OCI-LY1 (cell line): ENCODE results near the gene MPST.

ENCODE experiments used
- H2AFZ ChIP-seq: fragments of 200-600 bp; sonication (generic), shearing (Covaris generic); 2 replicates; pipeline ENCODE4 v1.6.0; 2014; ENCODE audit warnings: antibody characterized with exemption, mild to moderate bottlenecking, low read length
- H3F3A ChIP-seq: fragments of 200-600 bp; sonication (generic), shearing (Covaris generic); 2 replicates; pipeline ENCODE4 v1.6.0; 2014; ENCODE audit warnings: mild to moderate bottlenecking, antibody characterized with exemption, low read length, moderate library complexity; ENCODE audit not compliant: insufficient read depth
- H3K27ac ChIP-seq: fragments of 200-600 bp; sonication (generic); 2 replicates; pipeline ENCODE4 v1.5.1; 2014; ENCODE audit warnings: low read length, mixed run types, mild to moderate bottlenecking, low read depth; ENCODE audit not compliant: poor library complexity, severe bottlenecking
- H3K27me3 ChIP-seq: fragments of 200-600 bp; sonication (generic); 2 replicates; pipeline ENCODE4 v1.6.0; 2014; ENCODE audit warnings: antibody characterized with exemption, mild to moderate bottlenecking, low read length, moderate library complexity; ENCODE audit not compliant: insufficient read depth
- H3K36me3 ChIP-seq: fragments of 200-600 bp; sonication (generic); 2 replicates; pipeline ENCODE4 v1.6.1; 2014; ENCODE audit warnings: mild to moderate bottlenecking, antibody characterized with exemption, low read length, moderate library complexity, mixed read lengths; ENCODE audit not compliant: insufficient read depth
- H3K4me1 ChIP-seq: fragments of 200-600 bp; sonication (generic); 2 replicates; pipeline ENCODE4 v1.5.1; 2014; ENCODE audit warnings: mild to moderate bottlenecking, low read length, moderate library complexity; ENCODE audit not compliant: insufficient read depth, severe bottlenecking
- H3K4me2 ChIP-seq: fragments of 200-600 bp; sonication (generic), shearing (Covaris generic); 2 replicates; pipeline ENCODE4 v1.6.1; 2014; ENCODE audit warnings: low read length
- H3K4me3 ChIP-seq: fragments of 200-600 bp; sonication (generic); 2 replicates; pipeline ENCODE4 v1.5.1; 2014; ENCODE audit warnings: low read length, low read depth, mild to moderate bottlenecking, mixed read lengths; ENCODE audit not compliant: poor library complexity, severe bottlenecking
- H3K79me2 ChIP-seq: fragments of 200-600 bp; shearing (Covaris generic); 2 replicates; pipeline ENCODE4 v1.6.1; 2016; ENCODE audit warnings: mixed run types, low read length, mixed read lengths; ENCODE audit not compliant: insufficient read depth
- H3K9ac ChIP-seq: fragments of 200-600 bp; sonication (generic), shearing (Covaris generic); 2 replicates; pipeline ENCODE4 v1.6.1; 2014; ENCODE audit warnings: mild to moderate bottlenecking, low read length, mixed read lengths
- H3K9me2 ChIP-seq: fragments of 200-600 bp; sonication (generic), shearing (Covaris generic); 2 replicates; pipeline ENCODE4 v1.6.1; 2014; ENCODE audit warnings: low read depth, mild to moderate bottlenecking, low read length, mixed read lengths
- H3K9me3 ChIP-seq: fragments of 200-600 bp; shearing (Covaris generic); 2 replicates; pipeline ENCODE4 v1.6.1; 2014; ENCODE audit warnings: low read length, mixed read lengths
- H4K20me1 ChIP-seq: fragments of 200-600 bp; sonication (generic), shearing (Covaris generic); 2 replicates; pipeline ENCODE4 v1.6.0; 2016; ENCODE audit warnings: mild to moderate bottlenecking, low read length; ENCODE audit not compliant: insufficient read depth
- CTCF ChIP-seq: fragments of 200-600 bp; sonication (generic), shearing (Covaris generic); IDR thresholded peaks from 2 replicates; pipeline ENCODE4 v1.5.1; 2017; ENCODE audit warnings: mild to moderate bottlenecking, antibody characterized with exemption, low read length, moderate library complexity, mixed read lengths
- EZH2 ChIP-seq: fragments of 200-600 bp; sonication (generic), shearing (Covaris generic); IDR thresholded peaks from 2 replicates; pipeline ENCODE4 v1.8.0; 2017; ENCODE audit warnings: borderline replicate concordance, mixed run types, mild to moderate bottlenecking, antibody characterized with exemption, low read length, moderate library complexity, mixed read lengths

MPST gene

DNA sequence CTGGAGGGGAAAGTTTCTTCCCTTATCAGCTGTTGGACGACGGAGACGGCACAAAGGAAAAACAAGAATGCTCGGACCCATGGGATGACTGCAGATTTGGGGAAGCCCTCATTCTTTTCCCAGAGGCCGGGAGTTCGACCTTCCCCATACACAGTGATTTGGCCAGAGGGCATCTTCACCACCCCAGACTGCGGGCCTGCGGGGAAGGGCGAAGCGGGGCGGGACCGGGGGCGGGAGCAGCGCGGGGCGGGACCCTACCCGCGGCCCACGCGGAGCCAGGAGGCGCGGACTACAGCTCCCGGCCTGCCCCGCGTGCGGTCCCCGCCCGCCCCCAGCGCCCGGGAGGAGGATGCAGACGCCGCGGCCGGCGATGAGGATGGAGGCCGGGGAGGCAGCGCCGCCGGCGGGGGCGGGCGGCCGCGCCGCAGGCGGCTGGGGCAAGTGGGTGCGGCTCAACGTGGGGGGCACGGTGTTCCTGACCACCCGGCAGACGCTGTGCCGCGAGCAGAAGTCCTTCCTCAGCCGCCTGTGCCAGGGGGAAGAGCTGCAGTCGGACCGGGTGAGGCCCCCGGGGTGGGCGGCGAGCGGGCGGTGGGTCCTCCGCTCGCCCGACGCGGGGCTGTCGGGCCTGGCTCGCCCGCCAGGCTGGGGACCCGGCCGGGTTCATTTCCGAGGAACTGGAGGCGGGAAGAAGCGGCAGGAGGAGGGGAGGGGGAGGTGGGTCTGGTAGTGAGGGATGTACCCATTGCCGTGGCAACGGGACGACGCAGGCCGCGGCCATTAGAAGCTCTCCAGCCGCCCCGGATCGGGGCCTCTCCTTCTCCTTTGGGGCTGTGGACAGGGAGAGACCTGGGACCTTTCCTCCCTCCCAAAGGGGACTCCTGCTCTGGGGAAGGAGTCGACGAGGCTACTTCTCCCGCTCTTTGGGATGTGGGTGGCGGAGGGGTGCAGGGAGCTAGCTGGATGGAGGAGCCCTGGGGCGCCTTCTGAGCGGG lies 32.1 kb downstream of the MPST start, which contains the start of gene KCTD17:
KCTD17 (plus strand) TSS at position 352 of the 995 bp plus-strand sequence; CDS start at position 371, 19 bp downstream.
- Histone ChIP-seq H3K27ac (no peak within 1 kb of the TSS), H3K4me2 (peak within 1 kb of the TSS; percentile 78), H3K4me1 (peaks cover 9% of the 10 kb centered on the region), H3K36me3 (no peaks in the 10 kb centered on the region), H3K9ac (peak within 1 kb of the TSS; percentile 52; the same call in 1 of the 2 replicates), H4K20me1 (no peaks in the 10 kb centered on the region), H3K27me3 (peaks cover 5% of the 10 kb centered on the region; the same call in 1 of the 2 replicates), H3K79me2 (no peaks in the 10 kb centered on the region), H3K9me3 (no peaks in the 10 kb centered on the region), H3K4me3 (peak within 1 kb of the TSS; percentile 64), H3K9me2 (no peaks in the 10 kb centered on the region), H3F3A (no peaks in the 10 kb centered on the region), H2AFZ (no peak within 1 kb of the TSS)
- TF ChIP-seq EZH2 (no peak), CTCF (0 out of 2 replicates have a peak, but pooled peaks have one; percentile 9)

DNA sequence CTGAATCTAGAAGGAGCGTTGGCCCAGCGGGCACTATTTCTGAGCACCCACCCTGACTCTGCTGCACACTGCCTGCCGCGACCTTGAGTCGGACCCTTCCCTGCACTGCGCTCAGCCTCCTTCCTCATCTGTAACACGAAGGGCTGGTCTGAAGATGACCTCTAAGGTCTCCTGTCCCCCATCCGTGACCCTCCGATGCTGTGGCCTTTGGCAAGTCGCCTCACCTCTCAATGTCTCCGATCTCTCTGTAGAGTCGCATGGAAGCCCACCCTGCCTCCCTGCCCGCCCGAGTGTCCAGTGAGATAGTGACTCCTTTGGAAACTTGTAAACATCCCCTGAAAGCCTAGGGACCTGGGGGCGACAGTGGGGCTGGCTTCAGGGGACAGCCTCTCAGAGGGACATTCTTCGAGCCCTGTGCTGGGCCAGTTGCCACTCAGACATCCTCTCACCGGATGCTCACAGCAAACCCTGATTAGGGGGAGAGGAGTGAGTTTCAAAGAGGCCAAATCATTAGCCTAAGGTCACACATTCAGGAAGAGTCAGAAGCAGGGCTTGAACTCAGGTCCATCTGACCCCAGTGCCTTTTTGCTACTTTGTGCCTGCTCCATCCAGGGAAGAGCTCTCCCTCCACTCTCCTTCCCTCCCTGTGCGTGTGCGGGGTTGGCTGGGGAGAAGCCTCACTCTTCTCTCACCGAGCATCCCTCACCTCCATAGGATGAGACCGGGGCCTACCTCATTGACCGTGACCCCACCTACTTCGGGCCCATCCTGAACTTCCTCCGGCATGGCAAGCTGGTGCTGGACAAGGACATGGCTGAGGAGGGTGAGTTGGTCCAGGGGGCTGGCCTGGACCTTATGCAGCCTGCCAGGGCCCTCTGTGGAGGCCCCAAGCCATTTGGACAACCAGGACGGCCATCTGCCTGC lies 33.1 kb downstream of the MPST start:
- H4K20me1 ChIP-seq = no peaks in the 10 kb centered on the region
- no peaks in the 10 kb centered on the region for H3K79me2 ChIP-seq
- no peaks in the 10 kb centered on the region for H3F3A ChIP-seq
- H3K36me3 ChIP-seq = no peaks in the 10 kb centered on the region
- H3K4me1 ChIP-seq = peaks cover 9% of the 10 kb centered on the region
- no peak overlapping the region for H2AFZ ChIP-seq
- peaks cover 5% of the 10 kb centered on the region; the same call in 1 of the 2 replicates for H3K27me3 ChIP-seq
- no peak for TF ChIP-seq CTCF
- TF ChIP-seq EZH2 = no peak
- no peaks in the 10 kb centered on the region for H3K9me3 ChIP-seq
- no peak overlapping the region for H3K27ac ChIP-seq
- H3K4me2 ChIP-seq = peak overlapping the region; percentile 78; the same call in 1 of the 2 replicates
- no peaks in the 10 kb centered on the region for H3K9me2 ChIP-seq
- no peak overlapping the region; the same call in 1 of the 2 replicates for H3K9ac ChIP-seq
- peak overlapping the region; percentile 64 for H3K4me3 ChIP-seq

- Histone ChIP-seq H3K9me2 (no peaks in the 10 kb centered on the region), H3F3A (no peaks in the 10 kb centered on the region), H3K79me2 (no peaks in the 10 kb centered on the region), H3K9ac (no peak overlapping the region), H3K9me3 (no peaks in the 10 kb centered on the region), H4K20me1 (no peaks in the 10 kb centered on the region), H3K27ac (no peak overlapping the region), H3K27me3 (peaks cover 5% of the 10 kb centered on the region; the same call in 1 of the 2 replicates), H3K4me2 (no peak overlapping the region), H3K4me3 (no peak overlapping the region), H2AFZ (no peak overlapping the region), H3K4me1 (peaks cover 9% of the 10 kb centered on the region), H3K36me3 (no peaks in the 10 kb centered on the region)
- TF ChIP-seq CTCF = no peak
- TF ChIP-seq EZH2 = no peak
Observed at GRCh38 chr22:37053310-37054055, 33.9 kb downstream of the MPST start.
